Trophoblast cell (in vitro differentiated cells and primary cell): ENCODE measurements around the gene PRSS21.

Experiments used
- DNase-seq, 2 donors: peaks; one replicate each; pipeline ENCODE4 v3.0.0-alpha.2; 2016
- H2AFZ ChIP-seq: 2 replicates; pipeline ENCODE4 v1.6.1; 2013; ENCODE audit warnings: low read length, moderate library complexity, mild to moderate bottlenecking; ENCODE audit not compliant: insufficient read depth, poor library complexity
- H2AK5ac ChIP-seq: 2 replicates; pipeline ENCODE4 v1.6.1; 2013; ENCODE audit warnings: mild to moderate bottlenecking, low read length
- H2BK120ac ChIP-seq: 2 replicates; pipeline ENCODE4 v1.6.1; 2013; ENCODE audit warnings: low read length, mild to moderate bottlenecking, moderate library complexity; ENCODE audit not compliant: insufficient read depth, poor library complexity
- H2BK12ac ChIP-seq: 2 replicates; pipeline ENCODE4 v1.6.1; 2013; ENCODE audit warnings: mild to moderate bottlenecking, low read length, moderate library complexity
- H2BK5ac ChIP-seq: 2 replicates; pipeline ENCODE4 v1.6.1; 2013; ENCODE audit warnings: low read length, low read depth, moderate library complexity, mild to moderate bottlenecking; ENCODE audit not compliant: poor library complexity
- H3K14ac ChIP-seq: 2 replicates; pipeline ENCODE4 v1.6.1; 2013; ENCODE audit warnings: mild to moderate bottlenecking, low read length
- H3K18ac ChIP-seq: 2 replicates; pipeline ENCODE4 v1.6.1; 2013; ENCODE audit warnings: mild to moderate bottlenecking, low read length
- H3K23ac ChIP-seq: 2 replicates; pipeline ENCODE4 v1.6.1; 2013; ENCODE audit warnings: low read length
- H3K27ac ChIP-seq: 2 replicates; pipeline ENCODE4 v1.5.1; 2013; ENCODE audit warnings: low read depth, mild to moderate bottlenecking, inconsistent platforms, low read length, moderate library complexity
- H3K27me3 ChIP-seq: 2 replicates; pipeline ENCODE4 v1.6.1; 2013; ENCODE audit warnings: inconsistent platforms, mild to moderate bottlenecking, low read length, moderate library complexity; ENCODE audit not compliant: insufficient read depth
- H3K36me3 ChIP-seq, 2 experiments: 1 replicate in 1 of 2; 2 replicates in 1 of 2; pipeline ENCODE4 v1.6.1; 2013; ENCODE audit warnings: low read length in 2 of 2, mild to moderate bottlenecking in 2 of 2, moderate library complexity in 1 of 2; ENCODE audit not compliant: insufficient read depth in 2 of 2, control insufficient read depth in 1 of 2
- H3K4ac ChIP-seq: 2 replicates; pipeline ENCODE4 v1.6.1; 2013; ENCODE audit warnings: low read depth, mild to moderate bottlenecking, low read length, moderate library complexity
- H3K4me1 ChIP-seq, 2 experiments: 1 replicate in 1 of 2; 2 replicates in 1 of 2; pipeline ENCODE4 v1.6.1; 2013; ENCODE audit warnings: low read length in 2 of 2, mild to moderate bottlenecking in 2 of 2, moderate library complexity in 1 of 2; ENCODE audit not compliant: insufficient read depth in 2 of 2, control insufficient read depth in 1 of 2
- H3K4me2 ChIP-seq: 2 replicates; pipeline ENCODE4 v1.6.1; 2013; ENCODE audit warnings: inconsistent platforms, mild to moderate bottlenecking, low read length, moderate library complexity
- H3K4me3 ChIP-seq: 2 replicates; pipeline ENCODE4 v1.5.1; 2013; ENCODE audit warnings: mild to moderate bottlenecking, low read depth, low read length, inconsistent platforms
- H3K79me1 ChIP-seq: one replicate; pipeline ENCODE4 v1.6.1; 2013; ENCODE audit warnings: low read length
- H3K79me2 ChIP-seq: 2 replicates; pipeline ENCODE4 v1.6.1; 2013; ENCODE audit warnings: low read length, mild to moderate bottlenecking; ENCODE audit not compliant: control insufficient read depth, insufficient read depth, poor library complexity
- H3K9ac ChIP-seq: 2 replicates; pipeline ENCODE4 v1.6.1; 2013; ENCODE audit warnings: mild to moderate bottlenecking, low read length
- H3K9me3 ChIP-seq: 2 replicates; pipeline ENCODE4 v1.6.1; 2013; ENCODE audit warnings: low read depth, mild to moderate bottlenecking, control low read depth, inconsistent platforms, low read length; ENCODE audit not compliant: insufficient read depth
- H4K12ac ChIP-seq: 2 replicates; pipeline ENCODE4 v1.6.1; 2013; ENCODE audit warnings: low read depth, mild to moderate bottlenecking, low read length, moderate library complexity
- H4K8ac ChIP-seq: 2 replicates; pipeline ENCODE4 v1.6.1; 2013; ENCODE audit warnings: low read depth, mild to moderate bottlenecking, low read length, moderate library complexity
- H4K91ac ChIP-seq: one replicate; pipeline ENCODE4 v1.6.1; 2013; ENCODE audit warnings: low read depth, mild to moderate bottlenecking, low read length, moderate library complexity
- WGBS: extraction: QIAGEN DNeasy Blood & Tissue Kit; methylation state at CpG from one replicate; pipeline ENCODE4 v1.1.7; 2013; ENCODE audit warnings: missing lambda C conversion rate; ENCODE audit not compliant: insufficient read length, insufficient coverage; ENCODE audit errors: extremely low coverage; 5-methylcytosine and 5-hydroxymethylcytosine counted together

The PRSS21 gene

DNA sequence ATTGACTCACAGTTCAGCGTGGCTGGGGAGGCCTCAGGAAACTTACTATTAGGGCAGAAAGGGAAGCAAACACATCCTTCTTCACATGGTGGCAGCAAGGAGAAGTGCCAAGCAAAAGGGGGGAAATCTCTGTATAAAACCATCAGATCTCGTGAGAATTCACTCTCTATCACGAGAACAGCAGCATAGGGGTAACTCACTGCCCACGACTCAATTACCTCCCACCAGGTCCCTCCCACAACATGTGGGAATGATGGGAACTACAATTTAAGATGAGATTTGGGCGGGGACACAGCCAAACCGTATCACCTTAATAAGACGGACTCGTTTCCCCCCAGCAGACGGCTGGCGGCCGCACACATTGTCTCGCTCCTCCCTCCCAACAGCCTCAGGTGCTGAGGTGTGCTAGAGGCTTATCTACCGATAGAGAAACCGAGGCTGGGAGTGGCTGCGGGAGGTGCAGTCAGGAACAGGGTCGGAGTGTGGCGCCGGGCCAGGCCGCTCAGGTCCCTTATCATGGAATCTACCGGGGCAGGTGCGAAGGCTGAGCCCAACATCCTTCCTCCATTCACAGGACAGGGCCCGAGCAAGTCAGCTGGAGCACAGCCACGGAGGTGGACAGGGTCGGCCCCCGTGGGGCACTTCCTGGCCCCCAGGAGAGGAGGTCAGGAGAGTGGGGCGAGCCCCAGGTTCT, 8.2 kb downstream of the PRSS21 start:
- H3K23ac ChIP-seq: no peak overlapping the region
- no peak overlapping the region for H3K27ac ChIP-seq
- H4K91ac ChIP-seq: no peak overlapping the region
- H3K4me2 ChIP-seq: no peak overlapping the region
- no peak overlapping the region for H2BK5ac ChIP-seq
- no peak overlapping the region for H2BK120ac ChIP-seq
- DNase-seq: no peak
- H3K9ac ChIP-seq: no peak overlapping the region
- H3K36me3 ChIP-seq: no peaks in the 10 kb centered on the region
- H3K4me1 ChIP-seq: peaks cover 4 to 7% of the 10 kb centered on the region in 2 experiments
- H3K27me3 ChIP-seq: no peaks in the 10 kb centered on the region
- no peaks in the 10 kb centered on the region for H3K79me1 ChIP-seq
- H3K9me3 ChIP-seq: peaks cover 2% of the 10 kb centered on the region
- no peaks in the 10 kb centered on the region for H3K79me2 ChIP-seq
- WGBS: no CpG with 5 or more reads among the region's 26 CpGs
- H2AFZ ChIP-seq: no peak overlapping the region
- H2BK12ac ChIP-seq: no peak overlapping the region
- H4K8ac ChIP-seq: no peak overlapping the region
- no peak overlapping the region for H3K14ac ChIP-seq
- no peak overlapping the region for H3K4me3 ChIP-seq
- H2AK5ac ChIP-seq: no peak overlapping the region
- no peak overlapping the region for H4K12ac ChIP-seq
- H3K4ac ChIP-seq: no peak overlapping the region
- no peak overlapping the region for H3K18ac ChIP-seq

GRCh38 chr16:2825906-2826305, 8.9 kb downstream of the PRSS21 start:
- no peak for DNase-seq
- Histone ChIP-seq H4K12ac (no peak overlapping the region), H3K27me3 (no peaks in the 10 kb centered on the region), H3K79me2 (no peaks in the 10 kb centered on the region), H4K8ac (no peak overlapping the region), H3K4me1 (peaks cover 4 to 6% of the 10 kb centered on the region in 2 experiments), H3K4ac (no peak overlapping the region), H3K4me3 (no peak overlapping the region), H2BK12ac (no peak overlapping the region), H2BK120ac (no peak overlapping the region), H3K23ac (no peak overlapping the region), H3K18ac (no peak overlapping the region), H2AFZ (no peak overlapping the region), H4K91ac (no peak overlapping the region), H3K9me3 (peaks cover 2% of the 10 kb centered on the region), H3K9ac (no peak overlapping the region), H3K36me3 (no peaks in the 10 kb centered on the region), H3K27ac (no peak overlapping the region), H3K79me1 (no peaks in the 10 kb centered on the region), H3K4me2 (no peak overlapping the region), H3K14ac (no peak overlapping the region), H2AK5ac (no peak overlapping the region), H2BK5ac (no peak overlapping the region)
- WGBS: no CpG with 5 or more reads among the region's 11 CpGs

DNA sequence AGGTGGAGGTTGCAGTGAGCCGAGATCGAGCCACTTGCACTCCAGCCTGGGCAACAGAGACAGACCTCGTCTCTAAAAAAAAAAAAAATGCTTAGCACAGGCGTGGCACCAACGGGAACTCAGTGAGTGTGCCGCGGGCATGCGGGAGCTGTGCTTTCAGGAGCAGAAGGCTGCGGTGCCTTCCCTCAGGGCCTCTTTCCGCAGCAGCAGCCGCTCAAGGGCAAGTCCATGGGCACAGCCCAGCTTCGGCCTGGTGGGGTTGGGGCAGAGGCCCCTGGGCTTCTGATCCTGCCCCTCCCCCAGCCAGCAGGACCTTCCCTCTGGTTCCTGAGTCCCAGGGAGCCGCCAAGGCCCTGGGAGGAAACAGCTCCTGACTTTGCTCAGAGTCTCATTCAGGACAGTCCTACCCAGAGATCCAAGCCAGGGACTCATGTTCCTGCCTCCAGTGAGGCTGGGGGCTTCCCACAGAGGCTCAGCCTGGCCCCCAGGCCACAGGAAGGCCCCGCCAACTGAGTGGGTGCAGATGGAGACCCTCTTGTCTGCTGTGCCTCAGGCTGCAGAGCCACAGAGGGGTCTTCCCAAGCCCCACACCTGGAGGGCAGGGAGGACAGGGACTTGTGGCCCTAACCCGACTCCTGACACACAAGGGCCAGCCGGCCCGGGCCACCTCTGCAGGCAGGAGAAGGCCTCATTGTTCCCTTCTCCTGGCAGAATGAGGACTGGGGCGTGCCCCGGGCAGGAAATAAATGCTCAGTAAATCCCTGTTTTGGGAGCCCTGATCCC, 9.7 kb downstream of the PRSS21 start:
- Histone ChIP-seq H4K12ac (no peak overlapping the region), H3K9me3 (peaks cover 2% of the 10 kb centered on the region), H2AFZ (no peak overlapping the region), H3K9ac (no peak overlapping the region), H2BK5ac (no peak overlapping the region), H3K4me2 (no peak overlapping the region), H3K27ac (no peak overlapping the region), H4K91ac (no peak overlapping the region), H3K4me3 (no peak overlapping the region), H2BK12ac (no peak overlapping the region), H3K27me3 (no peaks in the 10 kb centered on the region), H3K14ac (no peak overlapping the region), H3K79me1 (no peaks in the 10 kb centered on the region), H3K79me2 (no peaks in the 10 kb centered on the region), H3K4me1 (no peaks in the 10 kb centered on the region), H3K18ac (no peak overlapping the region), H2BK120ac (no peak overlapping the region), H3K36me3 (no peaks in the 10 kb centered on the region), H3K4ac (no peak overlapping the region), H3K23ac (no peak overlapping the region), H4K8ac (no peak overlapping the region), H2AK5ac (no peak overlapping the region)
- peak; percentile 66 to 80 for DNase-seq
- WGBS: no CpG with 5 or more reads among the region's 19 CpGs

DNA sequence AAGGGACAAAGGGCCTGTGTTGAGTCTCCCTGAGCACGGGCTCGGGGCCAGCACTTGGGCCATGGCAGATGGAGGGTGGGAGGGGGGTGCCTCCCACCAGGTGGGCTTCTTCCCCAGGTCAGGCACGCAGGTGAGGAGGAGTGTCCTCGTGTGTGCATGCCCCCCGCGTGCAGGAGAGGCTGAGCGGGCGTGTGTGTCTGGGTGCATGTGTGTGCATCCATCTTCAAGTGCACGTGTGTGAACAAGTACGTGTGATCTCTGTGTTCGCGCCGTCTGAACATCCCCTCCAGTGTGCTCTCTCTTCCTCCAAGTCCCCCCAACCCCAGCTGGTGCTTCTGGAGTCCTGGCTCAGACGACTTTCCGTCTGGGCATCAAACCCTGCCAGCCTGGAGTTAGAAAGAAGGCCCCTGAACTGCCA, 10.3 kb downstream of the PRSS21 start:
- Histone ChIP-seq H2AK5ac (no peak overlapping the region), H2AFZ (no peak overlapping the region), H3K4me2 (no peak overlapping the region), H3K4ac (no peak overlapping the region), H2BK120ac (no peak overlapping the region), H3K9me3 (no peaks in the 10 kb centered on the region), H4K8ac (no peak overlapping the region), H4K12ac (no peak overlapping the region), H4K91ac (no peak overlapping the region), H3K9ac (no peak overlapping the region), H3K4me3 (no peak overlapping the region), H2BK5ac (no peak overlapping the region), H3K14ac (no peak overlapping the region), H3K27me3 (no peaks in the 10 kb centered on the region), H3K23ac (no peak overlapping the region), H3K27ac (no peak overlapping the region), H2BK12ac (no peak overlapping the region), H3K36me3 (no peaks in the 10 kb centered on the region), H3K4me1 (no peaks in the 10 kb centered on the region), H3K79me1 (no peaks in the 10 kb centered on the region), H3K79me2 (no peaks in the 10 kb centered on the region), H3K18ac (no peak overlapping the region)
- WGBS: no CpG with 5 or more reads among the region's 15 CpGs
- no peak for DNase-seq
